T1000 (cell line): ENCODE measurements around the gene LAGE3.

Source experiments
- DNase-seq: peaks from one replicate; lab custom pipeline; 2025; ENCODE audit warnings: mixed read lengths; lab: John Stamatoyannopoulos, UW

Gene LAGE3

GRCh38 chrX:154478728-154479622 is at the start of gene LAGE3:
Gene LAGE3, minus strand, starts transcription at chrX:154479281. Its CDS starts 366 bp downstream, at chrX:154478915.
- DNase-seq: peak; percentile 84

- DNase-seq: peak; percentile 11
Observed at GRCh38 chrX:154526901-154527675, 48.0 kb upstream of the LAGE3 start.

GRCh38 chrX:154525606-154526490 is 46.8 kb upstream of the LAGE3 start:
- DNase-seq: no peak

GRCh38 chrX:154519389-154519788 is 40.3 kb upstream of the LAGE3 start:
- no peak for DNase-seq

GRCh38 chrX:154517101-154517781 is 38.2 kb upstream of the LAGE3 start:
- DNase-seq: no peak

- no peak for DNase-seq
Observed at GRCh38 chrX:154516656-154517100, 37.6 kb upstream of the LAGE3 start.

GRCh38 chrX:154515966-154516655 is 37.0 kb upstream of the LAGE3 start, which contains the start of gene FAM3A:
Gene FAM3A, minus strand, starts transcription at chrX:154516232. Its CDS starts 460 bp downstream, at chrX:154515772.
- DNase-seq: peak; percentile 78

- no peak for DNase-seq
Observed at GRCh38 chrX:154515090-154515965, 36.2 kb upstream of the LAGE3 start.

GRCh38 chrX:154513716-154514115 is 34.6 kb upstream of the LAGE3 start:
- DNase-seq: no peak

- DNase-seq: no peak
Observed at GRCh38 chrX:154512879-154513553, 33.9 kb upstream of the LAGE3 start.

GRCh38 chrX:154511761-154512160 is 32.7 kb upstream of the LAGE3 start:
- DNase-seq: no peak

GRCh38 chrX:154509455-154509854 is 30.4 kb upstream of the LAGE3 start:
- DNase-seq: no peak

GRCh38 chrX:154508384-154508745 is 29.3 kb upstream of the LAGE3 start:
- no peak for DNase-seq

GRCh38 chrX:154507673-154508383 is 28.7 kb upstream of the LAGE3 start:
- DNase-seq: no peak

GRCh38 chrX:154506483-154507332 is 27.6 kb upstream of the LAGE3 start:
- no peak for DNase-seq

- no peak for DNase-seq
Observed at GRCh38 chrX:154505734-154506133, 26.7 kb upstream of the LAGE3 start.

- DNase-seq: no peak
Observed at GRCh38 chrX:154502989-154503388, 23.9 kb upstream of the LAGE3 start.
